Endothelial cell of hepatic sinusoid (primary cell): Measurements from ENCODE around the gene POLR1H.

Source experiments
- in situ Hi-C: cut with HindIII; loops from 2 replicates; pipeline ENCODE4 v1.10.0; 2017; ENCODE audit warnings: low sequenced_read_pairs

Gene POLR1H

DNA sequence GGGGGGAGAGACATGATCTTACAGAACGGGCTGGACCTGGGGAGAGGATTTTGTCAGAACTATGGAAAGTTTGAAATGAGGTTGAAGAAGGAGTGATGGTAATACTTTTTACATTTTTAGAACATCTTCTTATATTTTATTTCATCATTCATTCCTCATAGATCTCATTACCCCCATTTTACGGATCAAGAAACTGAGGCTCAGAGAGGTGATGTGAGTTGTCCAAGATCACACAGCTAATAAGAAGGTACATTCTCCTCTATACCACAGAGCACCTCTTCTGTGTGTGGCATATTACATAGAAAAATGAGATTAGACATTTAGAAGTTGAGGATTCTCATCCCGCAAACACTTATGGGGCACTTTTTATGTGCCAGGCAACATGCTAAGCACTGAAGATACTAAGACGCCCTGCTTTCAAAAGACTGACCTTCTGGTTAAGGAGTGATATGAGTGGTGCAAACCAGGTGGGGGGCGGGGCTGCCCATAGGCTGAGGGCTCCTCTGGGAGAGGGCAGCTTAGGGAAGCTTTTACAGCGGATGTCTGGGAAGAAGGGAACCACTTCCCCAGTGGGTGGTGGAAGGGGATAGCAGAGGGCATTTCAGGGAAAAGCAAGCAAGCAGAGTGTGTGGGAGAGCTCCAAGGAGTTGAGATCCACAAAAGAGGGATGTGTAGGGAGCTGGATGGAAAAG lies 31.9 kb downstream of the POLR1H start:
- in situ Hi-C loops: loop anchor here (10.0 kb wide), 1 partner anchor 62 kb away; no protein-coding TSS in a partner anchor

DNA sequence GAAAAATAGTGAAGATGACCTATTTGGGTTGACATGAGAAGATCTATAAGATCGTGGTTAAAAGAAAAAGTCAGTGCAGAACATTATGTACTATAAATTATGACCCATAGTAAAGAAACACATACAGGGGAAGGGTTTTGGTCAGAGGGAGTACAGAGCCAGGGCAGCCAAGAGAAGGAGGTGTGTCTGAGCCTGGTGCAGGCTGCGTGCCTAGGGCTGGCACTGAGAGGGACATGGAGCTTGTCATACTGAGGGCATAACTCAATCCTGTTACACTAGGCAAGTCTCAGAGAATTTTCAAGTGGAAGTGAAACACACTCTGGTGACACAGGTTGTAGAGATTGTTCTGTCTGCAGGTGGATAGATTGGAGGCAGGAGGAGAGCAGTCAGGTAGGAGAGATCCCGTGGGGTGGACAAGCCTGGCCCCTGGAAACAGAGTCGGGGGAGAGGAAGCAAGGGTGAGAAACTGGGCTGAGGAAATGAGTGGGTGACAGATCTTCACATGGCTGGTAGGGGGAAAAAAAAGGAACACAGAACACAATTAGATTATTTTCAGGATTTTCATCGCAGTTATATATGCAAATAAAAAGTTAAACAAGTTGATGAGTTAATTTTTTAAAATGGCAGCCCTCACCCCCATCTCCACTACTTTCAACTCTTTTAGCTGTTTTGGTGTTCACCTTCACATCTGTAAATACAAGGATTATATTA lies 33.0 kb downstream of the POLR1H start:
- in situ Hi-C loops: loop anchor here (10.0 kb wide), 1 partner anchor 61 kb away; no protein-coding TSS in a partner anchor

DNA sequence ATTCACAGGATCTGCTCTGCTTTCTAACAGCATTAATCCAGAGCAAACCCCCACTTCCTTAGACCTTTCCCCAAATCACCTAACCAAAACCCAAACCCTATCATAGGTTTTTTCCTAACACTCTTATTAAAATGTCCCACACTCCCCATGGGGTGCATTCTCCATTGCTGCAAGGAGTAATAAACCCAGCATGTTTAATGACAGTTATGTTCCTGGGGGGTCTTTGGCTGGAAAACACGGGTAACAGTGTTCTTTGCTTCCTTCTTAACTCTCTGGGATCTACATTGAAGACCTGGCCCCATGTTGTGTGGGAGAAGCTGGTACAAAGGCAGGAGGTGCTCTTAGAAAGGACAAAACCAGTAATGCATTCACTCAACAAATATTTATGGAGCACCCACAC lies 35.8 kb downstream of the POLR1H start:
- in situ Hi-C loops: loop anchor here (10.0 kb wide), 1 partner anchor 58 kb away; no protein-coding TSS in a partner anchor

DNA sequence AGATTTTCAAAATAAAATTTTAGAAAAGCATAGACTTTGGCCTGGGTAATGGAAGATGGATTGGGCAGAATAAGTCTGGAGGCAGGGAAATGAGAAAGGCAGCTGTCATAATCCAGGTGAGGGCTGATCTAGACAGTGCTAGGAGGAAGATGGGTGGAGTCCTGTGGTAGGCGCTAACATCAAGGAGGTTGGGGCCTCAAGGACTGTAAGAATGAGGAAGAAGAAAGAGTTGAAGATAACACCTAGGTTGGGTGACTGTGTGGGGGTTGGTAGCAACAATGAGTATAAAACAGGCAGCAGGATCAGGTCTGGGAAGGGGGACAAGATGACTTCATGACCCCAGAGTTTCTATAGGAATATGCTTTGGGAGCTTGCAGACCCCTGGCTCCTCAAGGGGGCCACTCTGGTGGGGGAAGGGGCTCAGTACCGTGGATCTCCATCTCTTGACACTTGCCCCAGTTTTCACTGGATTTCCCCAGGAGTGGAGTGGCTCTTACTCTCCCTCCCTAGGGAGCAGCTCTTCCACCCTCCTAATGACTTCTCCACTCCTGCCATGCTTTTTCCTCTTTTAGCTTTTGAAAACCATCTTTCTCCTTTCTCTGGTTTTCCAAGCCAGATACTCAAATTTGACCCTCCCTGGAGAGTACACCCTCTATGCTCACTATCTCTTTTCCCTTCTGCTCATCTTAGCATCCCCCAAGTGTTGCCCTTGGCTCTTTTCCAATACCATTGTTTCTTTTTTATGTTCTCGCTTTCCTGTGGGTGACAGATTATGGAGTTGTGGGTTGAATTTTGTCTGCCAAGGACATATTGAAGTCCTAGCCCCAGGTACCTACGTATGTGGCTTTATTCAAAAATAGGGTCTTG lies 37.1 kb downstream of the POLR1H start:
- in situ Hi-C loops: loop anchor here (10.0 kb wide), 1 partner anchor 57 kb away; no protein-coding TSS in a partner anchor

DNA sequence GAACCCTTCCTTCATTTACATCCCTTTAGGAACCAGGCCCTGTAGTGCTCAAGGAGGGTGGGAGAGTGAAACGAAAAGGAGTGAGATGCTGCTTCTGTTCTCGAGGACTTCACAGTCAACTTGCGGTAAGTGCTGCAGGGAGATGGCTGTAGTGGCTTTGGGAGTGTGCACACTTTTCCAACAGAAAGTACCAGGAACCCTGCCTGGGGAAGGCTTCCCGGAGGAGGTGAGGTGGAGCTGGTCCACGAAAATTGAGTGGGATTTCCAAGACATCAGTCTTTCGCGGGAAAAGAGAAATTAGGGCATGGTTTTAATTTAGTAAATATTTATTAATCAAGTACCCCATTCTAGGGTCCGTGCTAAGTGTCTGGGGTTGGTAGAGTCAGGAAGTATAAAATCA lies 39.1 kb downstream of the POLR1H start:
- in situ Hi-C loops: no loop called here

DNA sequence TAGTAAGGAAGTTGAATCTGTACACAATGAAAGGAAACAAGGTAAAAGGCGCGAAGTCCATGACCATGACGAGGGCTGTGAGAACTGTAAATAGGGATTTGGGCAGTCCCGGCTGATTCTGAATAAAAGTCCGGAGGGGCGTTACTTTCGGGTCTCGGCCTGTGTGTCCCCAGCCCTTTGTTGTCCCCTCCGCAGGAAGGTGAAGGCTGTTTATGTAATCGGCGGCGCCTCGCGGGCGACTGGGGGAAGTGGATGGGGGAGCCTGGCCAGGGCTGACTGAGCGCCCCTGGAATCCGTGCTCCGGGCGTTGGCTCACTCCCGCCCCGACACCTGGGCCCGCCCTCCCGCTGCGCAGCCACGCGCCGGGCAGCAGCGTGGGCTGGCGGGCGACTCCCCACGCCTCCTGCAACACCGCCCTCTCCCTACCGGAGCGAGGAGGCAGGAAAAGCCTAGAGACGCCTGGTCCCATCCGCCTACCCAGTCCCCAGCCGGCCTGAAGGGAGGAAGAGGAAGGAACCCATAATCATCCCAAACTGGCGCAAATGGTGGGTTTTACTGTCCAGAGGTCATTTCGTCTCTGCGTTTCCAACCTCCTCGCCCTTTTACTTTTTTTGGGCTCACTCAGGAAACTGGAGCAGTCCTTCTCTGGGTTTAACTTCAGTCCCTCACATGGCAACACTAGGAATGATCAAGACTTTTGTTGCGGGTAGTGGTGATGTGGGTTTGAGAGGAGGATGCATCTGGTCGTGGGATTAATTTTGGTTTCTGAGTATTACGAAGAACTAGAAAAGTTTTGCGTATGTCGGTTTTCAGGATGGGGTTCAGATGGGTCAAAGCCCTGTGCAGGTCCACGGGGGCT lies 39.7 kb downstream of the POLR1H start:
- in situ Hi-C loops: no loop called here

DNA sequence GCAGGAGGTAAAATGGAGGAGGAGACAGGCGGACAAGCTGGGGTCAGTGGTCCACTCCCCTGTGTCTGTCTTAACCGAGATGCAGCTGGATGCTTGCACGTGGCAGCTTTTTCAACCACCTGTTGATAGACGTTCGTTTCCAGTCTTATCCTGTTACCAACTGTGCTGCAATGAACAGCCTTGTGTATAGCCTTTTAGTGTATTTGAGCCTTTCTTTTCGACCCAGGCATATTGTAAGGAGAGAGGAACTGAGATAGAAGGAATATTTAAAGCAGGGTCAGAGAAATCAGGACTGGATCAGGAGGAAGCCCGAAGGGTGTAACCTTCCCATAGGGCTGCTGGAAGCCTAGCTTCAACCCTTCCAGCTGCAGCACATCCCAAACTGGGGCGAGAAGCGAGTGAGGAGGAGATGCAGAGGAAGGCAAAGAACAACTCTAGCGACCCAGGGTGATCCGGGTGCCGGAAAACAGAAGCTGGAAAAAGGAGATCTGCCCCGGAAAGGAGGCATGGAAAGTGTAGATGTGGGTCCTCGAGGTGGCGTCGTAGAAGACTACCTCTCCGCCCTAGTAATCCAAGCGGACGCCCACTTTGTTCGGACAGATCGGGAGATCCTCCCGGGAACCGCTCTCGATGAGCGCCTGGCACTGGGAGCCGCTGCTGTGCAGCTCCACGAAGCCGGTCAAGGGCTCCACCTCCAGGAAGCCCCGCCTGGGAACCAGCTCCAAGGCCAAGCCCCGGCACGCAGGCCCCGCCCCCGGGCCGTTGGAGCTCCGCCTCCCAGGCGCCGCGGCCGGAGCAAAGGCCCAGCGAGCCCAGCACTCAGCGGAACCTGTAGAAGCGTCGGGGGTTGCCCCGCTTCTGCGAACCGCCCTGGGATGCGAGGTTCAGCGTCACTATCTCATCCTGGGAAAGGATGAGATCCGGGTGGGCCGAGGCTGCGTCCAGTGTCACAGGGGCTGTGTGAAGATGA lies 40.7 kb downstream of the POLR1H start:
- in situ Hi-C loops: no loop called here

DNA sequence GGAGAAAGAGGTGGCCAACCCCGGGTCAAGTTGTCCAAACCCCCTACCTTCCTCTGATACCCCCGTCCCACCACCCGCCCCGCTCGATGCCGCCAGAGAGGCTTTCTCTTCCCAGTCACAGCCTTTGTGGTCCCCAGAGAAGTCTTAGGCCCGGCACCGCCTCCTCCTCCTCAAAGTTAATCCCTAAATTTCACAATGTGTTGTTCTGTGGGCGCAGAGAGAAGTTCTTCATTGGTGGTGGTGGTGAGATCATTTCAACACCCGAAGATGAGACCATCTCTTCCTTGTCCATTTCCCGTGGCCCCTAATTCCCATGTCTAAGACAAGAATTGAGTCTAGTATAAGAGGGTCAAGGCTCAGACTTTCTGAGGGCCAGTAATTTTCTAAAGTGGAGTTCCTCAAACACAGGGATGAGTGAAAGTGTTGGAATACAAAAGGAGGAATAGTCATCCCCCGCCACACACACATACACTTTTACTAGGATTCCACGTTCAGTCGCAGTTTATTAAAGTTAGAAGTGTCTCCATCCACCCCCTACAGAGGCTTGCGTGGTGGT lies 41.4 kb downstream of the POLR1H start:
- in situ Hi-C loops: no loop called here

DNA sequence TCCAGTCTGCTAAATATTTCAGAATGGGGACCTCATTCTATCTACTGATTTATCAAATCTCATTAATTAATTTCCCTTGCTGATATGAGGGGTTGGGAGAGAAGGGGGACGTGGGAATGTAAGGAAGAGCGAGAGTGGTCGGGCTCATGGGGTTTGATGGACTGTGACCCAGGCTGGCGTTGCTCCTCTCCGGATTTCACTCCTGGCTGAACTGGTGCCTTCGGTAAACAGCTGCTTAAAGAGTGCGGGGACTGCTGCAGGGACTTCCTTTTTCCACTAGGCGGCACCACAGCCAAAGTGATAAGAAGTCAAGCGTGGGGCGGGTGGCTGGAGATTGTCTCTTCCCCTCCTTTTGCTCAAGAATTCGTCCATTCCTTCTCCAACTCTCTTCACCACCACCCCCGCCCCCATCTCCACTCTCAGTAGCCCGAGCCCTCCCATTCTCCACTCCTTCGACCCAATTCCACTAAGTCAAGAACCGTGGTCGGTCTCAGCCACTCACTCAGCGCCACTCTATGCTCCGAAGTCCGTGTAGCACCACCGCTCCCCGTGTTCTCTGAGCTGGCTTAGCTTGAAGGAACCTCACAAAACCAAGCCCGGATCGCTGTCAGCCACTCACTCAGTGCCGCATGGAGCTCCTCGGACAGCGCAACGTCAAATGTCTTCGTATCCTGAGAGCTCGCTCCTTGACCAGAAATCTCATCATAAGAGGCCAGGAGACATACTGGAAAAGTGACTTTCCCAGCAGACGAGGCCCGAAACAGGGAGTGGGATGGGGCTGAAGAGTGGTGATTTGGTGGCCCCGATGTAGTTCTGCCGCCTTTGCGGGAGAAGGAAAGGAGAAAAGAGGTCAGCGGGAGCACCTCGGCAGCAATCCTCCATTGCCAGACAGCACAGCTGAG lies 42.2 kb downstream of the POLR1H start:
- in situ Hi-C loops: no loop called here

DNA sequence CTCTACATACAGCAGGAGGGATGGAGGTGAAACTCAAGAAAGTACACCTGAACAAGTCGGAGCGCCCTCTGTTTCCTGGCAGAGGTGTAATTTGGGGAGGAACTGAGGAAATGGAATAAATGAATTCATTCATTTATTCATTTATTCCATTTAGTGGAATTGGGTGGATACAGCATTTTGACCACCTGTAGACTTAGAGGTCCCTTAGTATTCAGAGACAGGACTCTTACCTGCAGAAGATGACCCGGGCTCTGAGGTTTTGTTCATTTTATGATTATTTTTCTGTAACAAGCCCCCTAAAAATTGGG lies 42.8 kb downstream of the POLR1H start:
- in situ Hi-C loops: no loop called here

DNA sequence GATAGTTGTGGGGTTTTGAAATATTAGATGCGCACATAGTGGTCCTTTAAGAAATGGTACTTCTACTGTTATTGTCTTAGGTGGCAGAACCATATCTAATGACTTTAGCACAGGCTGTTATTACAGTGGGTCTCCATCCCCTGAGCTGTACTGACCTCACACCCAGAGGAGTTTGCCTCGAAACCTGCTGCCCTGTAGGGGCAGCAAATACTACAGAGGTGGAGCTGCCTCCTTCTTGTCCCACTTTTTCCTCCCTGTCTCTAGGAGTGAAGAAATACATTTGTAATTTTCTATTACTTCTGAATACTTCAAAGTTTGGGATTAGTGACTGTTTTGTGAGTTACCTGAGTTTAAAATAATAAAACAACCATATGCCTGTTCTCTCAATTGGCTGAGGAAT lies 43.6 kb downstream of the POLR1H start:
- in situ Hi-C loops: no loop called here

DNA sequence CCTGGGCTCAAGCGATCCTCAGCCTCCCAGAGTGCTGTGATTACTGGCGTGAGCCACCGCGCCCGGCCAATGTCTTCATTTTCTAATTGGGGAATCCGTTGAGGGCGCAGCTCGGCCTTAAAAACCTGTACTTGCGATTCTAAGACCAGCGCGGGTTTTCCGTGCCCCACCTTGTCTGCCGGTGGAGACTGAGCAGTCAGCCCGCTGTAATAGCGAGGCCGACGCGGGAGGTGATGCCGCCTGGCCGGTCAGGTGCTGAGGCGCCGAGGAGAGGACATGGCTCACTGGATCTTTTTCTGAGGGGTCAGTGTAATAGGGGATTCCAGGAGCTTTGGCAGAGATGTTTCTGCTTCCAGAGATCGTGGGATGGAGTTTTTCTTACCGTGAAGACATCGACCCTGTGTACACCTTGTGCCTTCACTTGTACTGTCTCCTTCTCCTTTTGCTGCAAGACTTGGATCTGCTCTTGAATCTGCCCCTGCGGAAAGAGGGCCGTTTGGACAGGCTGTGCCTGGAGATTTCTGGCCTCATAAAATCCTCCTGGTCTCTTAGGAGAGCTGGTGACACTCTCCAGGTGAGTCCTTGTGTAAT lies 50.3 kb downstream of the POLR1H start:
- in situ Hi-C loops: no loop called here

DNA sequence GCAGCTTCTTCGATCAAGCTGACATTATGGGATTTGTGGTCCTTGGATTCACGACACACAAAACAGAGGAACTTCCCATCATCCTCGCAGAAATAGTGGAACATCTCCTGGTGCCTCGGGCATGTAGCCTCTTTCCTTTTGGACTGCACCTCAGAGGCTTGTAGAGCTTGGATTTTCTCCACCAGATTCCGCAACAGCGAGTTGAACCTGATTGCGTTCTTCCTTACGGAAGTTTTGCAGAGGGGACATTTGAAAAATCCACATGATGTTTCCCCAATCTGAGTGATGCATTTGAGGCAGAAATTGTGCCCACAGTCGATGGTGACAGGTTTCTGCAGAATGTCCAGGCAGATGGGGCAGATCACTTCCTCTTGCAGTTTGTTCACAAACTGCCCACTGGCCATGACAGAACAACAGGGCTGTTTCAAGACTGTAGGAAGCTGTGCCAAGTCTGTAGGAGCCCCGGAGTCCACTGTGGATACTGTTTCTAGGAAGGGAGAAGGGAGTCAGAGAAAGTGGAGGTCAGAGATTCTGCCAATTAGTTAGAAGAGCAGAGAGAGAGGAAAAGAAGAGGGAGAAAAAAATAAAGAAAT lies 51.4 kb downstream of the POLR1H start:
- in situ Hi-C loops: no loop called here

DNA sequence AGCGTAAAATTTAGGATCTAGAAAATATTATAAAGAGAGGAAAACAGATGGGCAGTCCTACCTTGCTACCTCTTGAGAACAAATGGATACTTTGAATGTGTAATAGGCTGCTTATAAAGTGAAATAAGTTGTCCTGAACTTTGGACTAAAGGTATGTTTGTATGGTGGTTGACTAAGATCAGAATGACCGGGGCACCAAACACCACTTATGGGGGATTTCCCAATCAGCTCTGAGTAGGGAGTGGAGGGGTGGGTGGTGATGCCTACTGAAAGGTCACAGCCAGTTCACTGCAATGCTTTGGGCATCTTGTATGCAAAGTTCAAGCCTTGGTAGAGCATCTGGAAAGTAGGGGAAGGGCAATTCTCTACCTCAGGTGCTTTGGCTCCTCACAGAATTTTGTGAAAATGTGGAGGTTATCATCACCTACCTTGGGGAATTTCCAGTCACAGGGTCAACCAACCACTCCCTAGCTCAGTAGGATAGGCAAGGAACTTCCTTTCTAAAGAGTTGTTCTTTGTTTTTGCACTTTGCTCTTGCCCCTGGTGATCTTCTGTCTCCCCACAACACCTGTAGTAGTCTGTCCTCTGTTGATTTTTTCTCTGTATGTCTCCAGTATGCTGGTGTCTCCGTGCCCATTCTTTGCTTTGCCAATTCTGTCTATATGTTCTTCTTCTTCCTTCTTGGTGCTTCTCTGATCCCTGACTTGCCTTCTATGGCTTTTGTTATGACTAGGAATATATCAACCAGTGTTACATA lies 52.1 kb downstream of the POLR1H start, which contains the start of gene TRIM31:
TSS of gene TRIM31 (minus strand) at position 88 of the 757 bp plus-strand sequence. CDS start 285 bp downstream, outside the sequence.
- in situ Hi-C loops: no loop called here

DNA sequence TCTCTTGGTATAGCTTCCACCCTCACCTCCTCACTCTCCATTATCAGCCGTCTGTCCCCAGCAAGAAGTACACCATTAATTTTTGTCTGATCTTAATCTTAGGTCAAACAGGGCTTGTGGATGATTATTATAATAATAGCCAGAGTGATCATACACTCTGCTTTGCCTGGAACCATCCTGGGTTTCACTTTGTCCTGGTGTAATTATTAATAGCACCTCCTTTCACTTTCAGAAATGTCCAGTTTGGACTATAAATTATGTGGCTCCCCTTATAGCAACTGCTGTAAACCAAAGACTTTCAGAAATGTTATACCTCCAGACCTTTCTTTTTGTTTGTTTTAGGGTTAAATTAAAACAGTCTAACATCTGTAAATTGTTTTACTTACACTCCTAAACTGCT lies 52.8 kb downstream of the POLR1H start:
- in situ Hi-C loops: no loop called here
